Thyroid gland (tissue), 4 donors: Measurements from ENCODE around the gene VPS35.

Source experiments
- POLR2A ChIP-seq, 2 donors: fragments of 450-650 bp; IDR thresholded peaks; one replicate each; pipeline ENCODE4 v1.6.1; 2017; ENCODE audit warnings: antibody characterized with exemption in 2 of 2, mild to moderate bottlenecking in 2 of 2, moderate library complexity in 1 of 2
- TF ChIP-seq, protein P1 (sequence below), 6 experiments: fragments of 200-600 bp in 3 of 6; fragments of 450-650 bp in 3 of 6; sonication (generic) in 3 of 6; IDR thresholded peaks; one replicate each; pipeline ENCODE4 v1.5.1; 2016 to 2019; ENCODE audit warnings: antibody characterized with exemption in 6 of 6, mild to moderate bottlenecking in 2 of 6, inconsistent platforms in 1 of 6, moderate library complexity in 1 of 6

DNA sequence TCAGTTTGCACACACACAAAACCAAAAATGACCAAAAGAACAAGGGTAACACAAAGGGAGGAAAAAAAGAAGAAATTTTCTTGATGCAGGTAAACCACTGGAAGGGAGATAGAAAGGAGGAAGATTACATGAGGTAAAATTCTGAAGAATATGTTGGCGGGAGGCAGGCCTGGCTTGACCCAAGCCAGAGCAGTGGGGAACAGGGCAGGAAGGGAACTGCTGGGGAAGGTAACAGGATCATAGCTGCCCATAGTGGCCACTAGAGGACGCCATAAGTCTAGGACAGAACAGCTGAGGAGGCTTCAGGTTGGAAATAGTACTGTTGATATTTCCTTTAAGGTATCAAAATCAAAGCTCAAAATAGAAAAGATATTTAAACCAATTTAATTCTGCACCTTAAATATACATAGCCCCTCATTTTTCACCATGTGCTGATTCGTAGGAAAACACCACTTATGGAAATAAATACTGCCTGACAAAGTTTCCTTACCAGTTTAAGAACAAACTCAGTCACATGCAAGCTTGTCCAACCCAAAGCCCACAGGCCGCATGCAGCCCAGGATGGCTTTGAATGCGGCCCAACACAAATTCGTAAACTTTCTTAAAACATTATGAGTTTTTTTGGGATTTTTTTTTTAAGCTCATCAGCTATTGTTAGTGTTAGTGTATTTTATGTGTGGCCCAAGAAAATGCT lies 15.5 kb downstream of the VPS35 start:
- TF ChIP-seq, protein P1, sequence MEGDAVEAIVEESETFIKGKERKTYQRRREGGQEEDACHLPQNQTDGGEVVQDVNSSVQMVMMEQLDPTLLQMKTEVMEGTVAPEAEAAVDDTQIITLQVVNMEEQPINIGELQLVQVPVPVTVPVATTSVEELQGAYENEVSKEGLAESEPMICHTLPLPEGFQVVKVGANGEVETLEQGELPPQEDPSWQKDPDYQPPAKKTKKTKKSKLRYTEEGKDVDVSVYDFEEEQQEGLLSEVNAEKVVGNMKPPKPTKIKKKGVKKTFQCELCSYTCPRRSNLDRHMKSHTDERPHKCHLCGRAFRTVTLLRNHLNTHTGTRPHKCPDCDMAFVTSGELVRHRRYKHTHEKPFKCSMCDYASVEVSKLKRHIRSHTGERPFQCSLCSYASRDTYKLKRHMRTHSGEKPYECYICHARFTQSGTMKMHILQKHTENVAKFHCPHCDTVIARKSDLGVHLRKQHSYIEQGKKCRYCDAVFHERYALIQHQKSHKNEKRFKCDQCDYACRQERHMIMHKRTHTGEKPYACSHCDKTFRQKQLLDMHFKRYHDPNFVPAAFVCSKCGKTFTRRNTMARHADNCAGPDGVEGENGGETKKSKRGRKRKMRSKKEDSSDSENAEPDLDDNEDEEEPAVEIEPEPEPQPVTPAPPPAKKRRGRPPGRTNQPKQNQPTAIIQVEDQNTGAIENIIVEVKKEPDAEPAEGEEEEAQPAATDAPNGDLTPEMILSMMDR (IDR thresholded peaks at IDR 0.05): peak; percentile 29 to 68 (median 48)
- TF ChIP-seq POLR2A (IDR thresholded peaks at IDR 0.05): no peak
